Uterus (tissue), 4 donors: Measurements from ENCODE around the gene SRP72. TPM values are rescaled to one million over a fixed set of nuclear protein-coding genes. Genes with fewer than 3 reads are reported as not detected.

ENCODE experiments used
- DNase-seq, 2 donors: peaks; one replicate each; pipeline ENCODE4 v3.0.0-alpha.2; 2019 to 2020
- H3K27ac ChIP-seq, 2 donors: fragments of 200-600 bp; sonication (generic); 1 replicate in 1 of 2; 2 replicates in 1 of 2; pipeline ENCODE4 v1.5.1; 2016 to 2018
- H3K27me3 ChIP-seq, 2 donors: fragments of 200-600 bp; sonication (generic); one replicate each; pipeline ENCODE4 v1.5.1; 2018 to 2019; ENCODE audit warnings: control low read depth in 1 of 2
- H3K36me3 ChIP-seq, 2 donors: fragments of 200-600 bp; sonication (generic); one replicate each; pipeline ENCODE4 v1.5.1; 2019; ENCODE audit warnings: control low read depth in 1 of 2
- H3K4me1 ChIP-seq, 2 donors: fragments of 200-600 bp; sonication (generic); one replicate each; pipeline ENCODE4 v1.5.1; 2018 to 2019; ENCODE audit warnings: control low read depth in 1 of 2
- H3K4me3 ChIP-seq, 2 donors: fragments of 200-600 bp; sonication (generic); 1 replicate in 1 of 2; 2 replicates in 1 of 2; pipeline ENCODE4 v1.5.1; 2018 to 2019; ENCODE audit warnings: mild to moderate bottlenecking in 1 of 2
- H3K9me3 ChIP-seq, 2 donors: fragments of 200-600 bp; sonication (generic); one replicate each; pipeline ENCODE4 v1.5.1; 2019; ENCODE audit warnings: control low read depth in 1 of 2
- POLR2A ChIP-seq, 2 donors: fragments of 450-650 bp; IDR thresholded peaks; one replicate each; pipeline ENCODE4 v1.6.1; 2016; ENCODE audit warnings: antibody characterized with exemption in 2 of 2, mild to moderate bottlenecking in 1 of 2, moderate library complexity in 1 of 2
- intact Hi-C: fragments of 100-400 bp; cut with DNase I; formaldehyde crosslinking; loops from one replicate; pipeline ENCODE4 v1.15.1; 2023; ENCODE audit warnings: low total_unique reads
- total RNA-seq, 4 donors: library from RNA; depleted of rRNA in 3 of 4; stranded (reverse); fragments of >200 nt in 3 of 4; gene quantifications; one replicate each; pipeline versions ENCODE4 v1.1.0 to v1.2.4, GENCODE V29; 2014 to 2023
- TF ChIP-seq, protein P1 (sequence below), 4 experiments: fragments of 200-600 bp in 2 of 4; fragments of 450-650 bp in 2 of 4; sonication (generic) in 2 of 4; IDR thresholded peaks; one replicate each; pipeline ENCODE4 v1.5.1; 2016 to 2019; ENCODE audit warnings: antibody characterized with exemption in 4 of 4, mild to moderate bottlenecking in 2 of 4, moderate library complexity in 1 of 4
- donor health status: DM: yes; HTN: yes; CAD: no.

SRP72 gene
- total RNA-seq, 4 donors from 2014 or later = 52.1 to 121 (median 68.2) TPM

GRCh38 chr4:56537147-56537546, 69.7 kb downstream of the SRP72 start:
- intact Hi-C loops = no loop called here
- no peak for TF ChIP-seq POLR2A (IDR thresholded peaks at IDR 0.05)
- TF ChIP-seq, protein P1, sequence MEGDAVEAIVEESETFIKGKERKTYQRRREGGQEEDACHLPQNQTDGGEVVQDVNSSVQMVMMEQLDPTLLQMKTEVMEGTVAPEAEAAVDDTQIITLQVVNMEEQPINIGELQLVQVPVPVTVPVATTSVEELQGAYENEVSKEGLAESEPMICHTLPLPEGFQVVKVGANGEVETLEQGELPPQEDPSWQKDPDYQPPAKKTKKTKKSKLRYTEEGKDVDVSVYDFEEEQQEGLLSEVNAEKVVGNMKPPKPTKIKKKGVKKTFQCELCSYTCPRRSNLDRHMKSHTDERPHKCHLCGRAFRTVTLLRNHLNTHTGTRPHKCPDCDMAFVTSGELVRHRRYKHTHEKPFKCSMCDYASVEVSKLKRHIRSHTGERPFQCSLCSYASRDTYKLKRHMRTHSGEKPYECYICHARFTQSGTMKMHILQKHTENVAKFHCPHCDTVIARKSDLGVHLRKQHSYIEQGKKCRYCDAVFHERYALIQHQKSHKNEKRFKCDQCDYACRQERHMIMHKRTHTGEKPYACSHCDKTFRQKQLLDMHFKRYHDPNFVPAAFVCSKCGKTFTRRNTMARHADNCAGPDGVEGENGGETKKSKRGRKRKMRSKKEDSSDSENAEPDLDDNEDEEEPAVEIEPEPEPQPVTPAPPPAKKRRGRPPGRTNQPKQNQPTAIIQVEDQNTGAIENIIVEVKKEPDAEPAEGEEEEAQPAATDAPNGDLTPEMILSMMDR (IDR thresholded peaks at IDR 0.05) = no peak
- DNase-seq = no peak
- Histone ChIP-seq H3K27me3 (no peaks in the 10 kb centered on the region), H3K36me3 (no peaks in the 10 kb centered on the region), H3K27ac (no peak overlapping the region), H3K9me3 (no peaks in the 10 kb centered on the region), H3K4me3 (no peak overlapping the region), H3K4me1 (no peaks in the 10 kb centered on the region)

DNA sequence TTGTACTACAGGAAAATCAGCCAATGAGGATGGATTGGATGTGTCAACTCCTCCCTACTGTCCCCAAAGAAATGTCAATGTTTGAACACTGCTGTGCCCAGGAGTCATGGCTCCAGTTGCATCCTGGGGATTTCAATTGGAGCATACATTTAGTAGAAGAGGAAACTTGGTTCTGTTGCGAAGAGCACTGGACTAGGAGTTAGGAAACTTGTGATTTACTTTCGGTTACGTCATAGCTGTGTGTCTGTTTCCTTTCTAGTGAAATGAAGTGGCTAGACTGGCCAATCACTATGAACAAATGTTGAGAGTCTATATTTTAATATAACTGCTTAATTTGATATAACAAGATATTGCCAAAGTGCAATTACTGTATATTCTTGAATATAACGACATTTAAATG, 73.4 kb downstream of the SRP72 start:
- no peak for TF ChIP-seq POLR2A (IDR thresholded peaks at IDR 0.05)
- TF ChIP-seq, protein P1 (IDR thresholded peaks at IDR 0.05) = no peak
- Histone ChIP-seq H3K27ac (no peak overlapping the region), H3K27me3 (no peaks in the 10 kb centered on the region), H3K36me3 (no peaks in the 10 kb centered on the region), H3K4me3 (no peak overlapping the region), H3K9me3 (no peaks in the 10 kb centered on the region), H3K4me1 (no peaks in the 10 kb centered on the region)
- intact Hi-C loops = no loop called here
- DNase-seq = no peak

DNA sequence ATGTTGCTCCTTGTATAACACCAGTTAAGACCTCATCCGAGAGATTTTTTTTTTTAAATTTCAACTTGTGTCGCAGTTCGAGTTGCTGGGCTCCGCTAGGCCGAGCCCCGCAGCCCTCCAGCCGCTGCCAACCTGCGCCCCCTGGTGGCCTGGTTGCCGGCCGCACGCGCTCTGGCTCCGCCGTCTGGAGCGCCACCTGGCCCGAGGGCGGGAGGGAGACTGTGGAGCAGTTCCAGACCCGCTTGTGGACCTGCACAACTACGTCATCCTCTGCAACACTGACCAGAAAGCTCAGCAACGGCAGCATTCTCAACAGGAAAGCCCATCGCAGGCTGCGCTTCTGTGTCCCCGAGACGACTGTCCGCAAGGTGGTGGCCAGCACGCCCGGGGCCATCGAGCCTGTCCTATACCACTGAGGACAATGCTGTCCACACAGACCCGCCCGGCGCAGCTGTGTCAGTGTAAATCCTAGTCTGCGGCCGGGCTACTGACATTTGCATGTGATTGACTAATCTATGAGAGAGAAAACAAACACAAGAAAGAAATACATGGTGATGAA, 77.2 kb downstream of the SRP72 start:
- Histone ChIP-seq H3K4me1 (no peaks in the 10 kb centered on the region), H3K9me3 (no peaks in the 10 kb centered on the region), H3K36me3 (no peaks in the 10 kb centered on the region), H3K27ac (peak overlapping the region in 1 of 2 donors; percentile 64), H3K27me3 (no peaks in the 10 kb centered on the region), H3K4me3 (peak overlapping the region in 1 of 2 donors; percentile 35)
- intact Hi-C loops = no loop called here
- TF ChIP-seq, protein P1 (IDR thresholded peaks at IDR 0.05) = peak; percentile 86 to 98 (median 96)
- no peak for TF ChIP-seq POLR2A (IDR thresholded peaks at IDR 0.05)
- peak; percentile 88 to 93 for DNase-seq

- no peak overlapping the region for H3K4me3 ChIP-seq
- no peak for DNase-seq
- H3K27ac ChIP-seq = no peak overlapping the region
- TF ChIP-seq, protein P1 (IDR thresholded peaks at IDR 0.05) = no peak
- no peak for TF ChIP-seq POLR2A (IDR thresholded peaks at IDR 0.05)
- no peaks in the 10 kb centered on the region for H3K27me3 ChIP-seq
- intact Hi-C loops = no loop called here
- H3K4me1 ChIP-seq = no peaks in the 10 kb centered on the region
- no peaks in the 10 kb centered on the region for H3K36me3 ChIP-seq
- no peaks in the 10 kb centered on the region for H3K9me3 ChIP-seq
Observed at GRCh38 chr4:56550642-56551041, 83.2 kb downstream of the SRP72 start.

DNA sequence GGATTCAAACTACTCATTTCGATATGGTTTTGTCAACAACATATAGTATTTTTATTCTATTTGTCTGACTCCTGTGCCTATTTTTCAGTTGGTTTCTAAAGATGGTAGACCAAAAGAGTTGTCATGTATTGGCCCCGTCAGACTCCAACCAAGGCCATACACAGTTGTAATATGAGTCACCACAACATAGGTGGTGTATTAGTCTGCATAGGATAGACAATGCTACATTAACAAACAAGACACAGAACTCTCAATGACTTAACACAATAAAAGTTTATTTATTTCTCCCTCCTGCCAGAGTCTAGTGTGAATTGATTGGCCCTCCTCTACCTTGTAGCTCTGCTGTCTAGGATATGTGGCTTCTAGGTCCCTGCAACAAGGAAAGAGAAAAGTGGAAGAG, 84.1 kb downstream of the SRP72 start:
- TF ChIP-seq, protein P1 (IDR thresholded peaks at IDR 0.05) = no peak
- TF ChIP-seq POLR2A (IDR thresholded peaks at IDR 0.05) = no peak
- H3K36me3 ChIP-seq = no peaks in the 10 kb centered on the region
- H3K9me3 ChIP-seq = no peaks in the 10 kb centered on the region
- no peak overlapping the region for H3K27ac ChIP-seq
- DNase-seq = no peak
- no peak overlapping the region for H3K4me3 ChIP-seq
- no peaks in the 10 kb centered on the region for H3K4me1 ChIP-seq
- H3K27me3 ChIP-seq = no peaks in the 10 kb centered on the region
- intact Hi-C loops = no loop called here
